Stomach (tissue), 4 donors: ENCODE results near the gene SPON2.

ENCODE experiments used
- EP300 ChIP-seq: sonication (generic); formaldehyde crosslinking; IDR thresholded peaks from one replicate; pipeline ENCODE4 v1.6.1; 2017; ENCODE audit warnings: antibody characterized with exemption
- POLR2A ChIP-seq, 4 donors: fragments of 450-650 bp; IDR thresholded peaks; one replicate each; pipeline ENCODE4 v1.6.1; 2016; ENCODE audit warnings: antibody characterized with exemption in 4 of 4, control low read depth in 2 of 4, mild to moderate bottlenecking in 1 of 4, moderate library complexity in 1 of 4
- POLR2AphosphoS5 ChIP-seq, 3 donors: sonication (generic); formaldehyde crosslinking; IDR thresholded peaks; one replicate each; pipeline ENCODE4 v1.6.1; 2016; ENCODE audit warnings: antibody characterized with exemption in 3 of 3
- TF ChIP-seq, protein P1 (sequence below), 7 experiments: fragments of 450-650 bp in 4 of 7; fragments of 200-600 bp in 3 of 7; sonication (generic) in 3 of 7; IDR thresholded peaks; one replicate each; pipeline ENCODE4 v1.5.1; 2016 to 2019; ENCODE audit warnings: antibody characterized with exemption in 7 of 7, control low read depth in 2 of 7, mild to moderate bottlenecking in 1 of 7

GRCh38 chr4:1204286-1204827, 32.0 kb upstream of the SPON2 start:
- TF ChIP-seq, protein P1, sequence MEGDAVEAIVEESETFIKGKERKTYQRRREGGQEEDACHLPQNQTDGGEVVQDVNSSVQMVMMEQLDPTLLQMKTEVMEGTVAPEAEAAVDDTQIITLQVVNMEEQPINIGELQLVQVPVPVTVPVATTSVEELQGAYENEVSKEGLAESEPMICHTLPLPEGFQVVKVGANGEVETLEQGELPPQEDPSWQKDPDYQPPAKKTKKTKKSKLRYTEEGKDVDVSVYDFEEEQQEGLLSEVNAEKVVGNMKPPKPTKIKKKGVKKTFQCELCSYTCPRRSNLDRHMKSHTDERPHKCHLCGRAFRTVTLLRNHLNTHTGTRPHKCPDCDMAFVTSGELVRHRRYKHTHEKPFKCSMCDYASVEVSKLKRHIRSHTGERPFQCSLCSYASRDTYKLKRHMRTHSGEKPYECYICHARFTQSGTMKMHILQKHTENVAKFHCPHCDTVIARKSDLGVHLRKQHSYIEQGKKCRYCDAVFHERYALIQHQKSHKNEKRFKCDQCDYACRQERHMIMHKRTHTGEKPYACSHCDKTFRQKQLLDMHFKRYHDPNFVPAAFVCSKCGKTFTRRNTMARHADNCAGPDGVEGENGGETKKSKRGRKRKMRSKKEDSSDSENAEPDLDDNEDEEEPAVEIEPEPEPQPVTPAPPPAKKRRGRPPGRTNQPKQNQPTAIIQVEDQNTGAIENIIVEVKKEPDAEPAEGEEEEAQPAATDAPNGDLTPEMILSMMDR (IDR thresholded peaks at IDR 0.05), result no peak
- no peak for TF ChIP-seq EP300
- no peak for TF ChIP-seq POLR2A (IDR thresholded peaks at IDR 0.05)
- TF ChIP-seq POLR2AphosphoS5 (IDR thresholded peaks at IDR 0.05), result no peak
